ENCODE results near the gene SF1. TPM values are rescaled to one million over a fixed set of nuclear protein-coding genes. Genes with fewer than 3 reads are reported as not detected.

SF1 gene
- total RNA-seq, 1 donor from 2014 or later: 450 TPM

DNA sequence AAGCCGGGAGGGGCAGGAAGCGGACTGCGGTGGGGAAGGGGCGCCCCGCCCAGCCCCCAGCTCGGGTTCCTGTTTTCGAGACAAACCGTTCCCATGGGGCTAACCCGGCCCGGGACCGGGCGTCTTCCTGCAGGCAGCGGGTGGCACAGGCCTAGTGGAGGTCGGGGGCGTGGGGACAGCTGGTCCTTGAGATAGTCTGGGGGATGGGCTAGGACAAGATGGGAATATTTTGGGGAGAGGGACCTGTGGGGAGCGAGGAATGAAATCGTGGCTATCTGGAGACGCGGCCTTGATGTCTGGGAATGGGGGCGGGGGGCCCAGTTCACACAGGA lies 33.2 kb downstream of the SF1 start:
- H3K4me3 Mint-ChIP-seq: peak overlapping the region; percentile 78
- H3K36me3 Mint-ChIP-seq: no peaks in the 10 kb centered on the region
- peaks cover 56% of the 10 kb centered on the region for H3K27me3 Mint-ChIP-seq
- DNase-seq (ENCODE audit: extremely low spot score, unreplicated experiment): no peak
- no peak overlapping the region for H3K27ac Mint-ChIP-seq
- no peaks in the 10 kb centered on the region for H3K9me3 Mint-ChIP-seq
- TF ChIP-seq, protein P1, sequence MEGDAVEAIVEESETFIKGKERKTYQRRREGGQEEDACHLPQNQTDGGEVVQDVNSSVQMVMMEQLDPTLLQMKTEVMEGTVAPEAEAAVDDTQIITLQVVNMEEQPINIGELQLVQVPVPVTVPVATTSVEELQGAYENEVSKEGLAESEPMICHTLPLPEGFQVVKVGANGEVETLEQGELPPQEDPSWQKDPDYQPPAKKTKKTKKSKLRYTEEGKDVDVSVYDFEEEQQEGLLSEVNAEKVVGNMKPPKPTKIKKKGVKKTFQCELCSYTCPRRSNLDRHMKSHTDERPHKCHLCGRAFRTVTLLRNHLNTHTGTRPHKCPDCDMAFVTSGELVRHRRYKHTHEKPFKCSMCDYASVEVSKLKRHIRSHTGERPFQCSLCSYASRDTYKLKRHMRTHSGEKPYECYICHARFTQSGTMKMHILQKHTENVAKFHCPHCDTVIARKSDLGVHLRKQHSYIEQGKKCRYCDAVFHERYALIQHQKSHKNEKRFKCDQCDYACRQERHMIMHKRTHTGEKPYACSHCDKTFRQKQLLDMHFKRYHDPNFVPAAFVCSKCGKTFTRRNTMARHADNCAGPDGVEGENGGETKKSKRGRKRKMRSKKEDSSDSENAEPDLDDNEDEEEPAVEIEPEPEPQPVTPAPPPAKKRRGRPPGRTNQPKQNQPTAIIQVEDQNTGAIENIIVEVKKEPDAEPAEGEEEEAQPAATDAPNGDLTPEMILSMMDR (conservative IDR thresholded peaks at IDR 0.05): no peak
- H3K4me1 Mint-ChIP-seq (ENCODE audit: unreplicated experiment): peaks cover 11% of the 10 kb centered on the region

DNA sequence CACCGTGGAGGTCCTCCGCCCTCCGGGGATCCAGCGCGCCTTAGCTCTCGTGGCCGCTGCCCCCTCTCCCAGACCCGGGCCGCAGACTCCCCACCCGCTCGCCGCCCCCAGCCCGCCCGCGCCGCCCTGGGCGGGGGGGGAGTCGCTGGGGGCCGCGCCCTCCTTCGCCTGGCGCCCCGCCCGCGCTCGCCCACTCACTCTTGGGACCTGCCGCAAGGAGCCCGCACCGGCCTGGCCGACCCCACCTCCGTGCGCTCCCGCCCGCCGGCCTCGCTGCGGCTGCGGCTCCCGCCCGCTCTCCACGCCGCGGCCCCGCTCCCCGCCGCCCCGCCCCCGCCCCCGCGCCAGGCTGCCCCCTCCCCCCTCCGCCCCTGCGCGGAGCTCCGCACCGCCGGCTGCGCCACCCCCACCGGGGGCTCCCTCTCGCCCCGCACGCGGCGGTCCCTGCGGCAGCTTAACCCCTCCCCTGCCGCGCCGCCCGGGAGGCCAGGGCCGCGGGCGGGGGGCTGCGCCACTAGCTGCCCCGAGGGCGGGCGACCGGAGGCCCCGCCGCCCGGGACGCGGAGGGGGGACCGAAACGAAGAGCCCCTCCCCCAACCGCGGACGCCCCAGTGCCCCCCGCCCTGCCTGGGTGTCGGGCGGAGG lies 33.7 kb downstream of the SF1 start:
- no peak overlapping the region for H3K27ac Mint-ChIP-seq
- H3K27me3 Mint-ChIP-seq: peaks cover 61% of the 10 kb centered on the region
- H3K9me3 Mint-ChIP-seq: no peaks in the 10 kb centered on the region
- TF ChIP-seq, protein P1 (conservative IDR thresholded peaks at IDR 0.05): no peak
- peak overlapping the region; percentile 85 for H3K4me3 Mint-ChIP-seq
- DNase-seq (ENCODE audit: extremely low spot score, unreplicated experiment): no peak
- H3K36me3 Mint-ChIP-seq: no peaks in the 10 kb centered on the region
- H3K4me1 Mint-ChIP-seq (ENCODE audit: unreplicated experiment): peaks cover 11% of the 10 kb centered on the region

DNA sequence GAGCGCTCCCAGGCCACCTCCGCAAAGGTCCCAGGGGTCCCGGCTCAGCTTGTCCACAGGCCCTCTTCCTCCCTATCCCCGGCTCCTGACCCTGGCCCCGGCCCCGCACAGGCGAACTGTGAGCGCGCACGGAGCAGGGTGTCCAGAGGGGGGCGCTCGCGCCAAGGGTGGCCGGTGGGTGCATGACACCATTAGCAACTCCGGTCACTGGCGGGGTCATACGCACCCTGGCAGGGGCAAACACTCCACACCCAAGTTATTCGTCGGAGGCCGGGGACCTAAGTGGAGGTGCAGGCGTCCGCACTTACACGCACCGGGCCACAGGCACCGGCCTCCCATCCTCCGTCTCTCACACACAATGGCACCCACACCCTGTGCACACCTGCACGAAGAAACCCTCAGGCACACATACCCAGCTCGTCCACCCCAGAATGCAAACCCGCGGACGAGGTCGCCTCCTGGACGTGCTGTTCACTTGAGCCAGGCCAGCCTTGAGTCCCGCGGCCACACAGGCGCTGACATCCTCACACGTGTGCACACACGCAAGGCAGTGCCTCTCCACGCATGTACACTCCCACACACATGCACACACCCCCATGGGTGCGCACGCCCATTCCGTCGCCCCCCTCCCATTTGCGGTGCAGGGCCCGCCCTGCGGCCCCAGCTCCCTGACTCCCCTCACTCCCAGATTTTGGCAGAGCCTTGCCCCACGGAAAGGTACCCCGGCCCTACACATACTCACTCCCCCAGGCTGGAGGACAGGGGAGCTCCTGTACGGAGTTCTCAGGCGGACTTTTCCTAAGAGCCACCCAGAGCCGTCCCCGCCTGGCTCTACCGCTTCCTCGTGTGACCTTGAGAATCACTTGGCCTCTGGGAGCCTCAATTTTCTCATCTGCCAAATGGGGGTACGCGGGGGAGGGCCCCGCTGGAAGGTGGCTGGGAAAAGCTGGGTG lies 34.5 kb downstream of the SF1 start, which contains the start of gene RASGRP2:
TSS of gene RASGRP2 (minus strand) at position 552 of the 953 bp plus-strand sequence. CDS start 1,276 bp downstream, outside the sequence.
- no peak for DNase-seq (ENCODE audit: extremely low spot score, unreplicated experiment)
- Mint-ChIP-seq H3K4me1 (ENCODE audit: unreplicated experiment) (peaks cover 11% of the 10 kb centered on the region), H3K4me3 (peak within 1 kb of the TSS; percentile 85), H3K36me3 (no peaks in the 10 kb centered on the region), H3K27ac (peak within 1 kb of the TSS; percentile 82), H3K27me3 (peaks cover 69% of the 10 kb centered on the region), H3K9me3 (no peaks in the 10 kb centered on the region)
- TF ChIP-seq, protein P1 (conservative IDR thresholded peaks at IDR 0.05): peak; percentile 58

DNA sequence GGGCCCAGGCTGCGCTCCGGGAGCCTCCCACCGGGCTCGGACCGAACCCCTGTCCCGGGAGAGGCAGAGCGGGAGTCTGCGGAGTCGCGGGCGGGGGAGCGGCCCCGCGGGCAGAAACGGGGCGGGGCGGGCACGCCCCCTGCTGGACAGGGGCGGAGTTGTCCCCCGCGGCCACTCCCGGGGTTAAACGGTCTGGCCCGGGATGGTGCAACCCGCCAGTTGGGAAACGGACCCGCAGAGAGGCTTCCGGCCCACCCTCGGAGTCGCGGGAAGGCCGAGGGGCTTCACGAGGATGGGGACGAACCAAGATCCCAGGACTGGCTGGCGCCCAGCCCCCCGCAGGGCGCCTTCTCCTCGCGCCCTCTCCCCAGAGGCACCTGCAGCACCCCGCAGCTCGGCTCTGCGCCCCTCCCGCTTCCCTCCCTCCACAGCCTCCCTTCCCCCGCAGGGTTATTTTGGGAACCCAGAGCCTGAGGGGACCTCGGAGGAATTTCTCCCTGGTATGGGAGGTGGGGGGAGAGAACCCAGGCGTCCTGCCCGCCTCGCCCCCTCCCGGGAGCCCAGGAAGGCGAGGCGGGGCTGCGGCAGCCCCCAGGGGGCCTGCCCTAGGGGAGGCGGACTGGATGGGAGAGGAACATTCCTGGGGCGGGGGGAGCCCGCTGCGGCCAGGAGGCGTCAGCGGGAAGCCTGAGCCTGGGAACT lies 35.3 kb downstream of the SF1 start:
- DNase-seq (ENCODE audit: extremely low spot score, unreplicated experiment): no peak
- TF ChIP-seq, protein P1 (conservative IDR thresholded peaks at IDR 0.05): peak; percentile 96
- no peaks in the 10 kb centered on the region for H3K36me3 Mint-ChIP-seq
- H3K4me1 Mint-ChIP-seq (ENCODE audit: unreplicated experiment): peaks cover 9% of the 10 kb centered on the region
- peaks cover 67% of the 10 kb centered on the region for H3K27me3 Mint-ChIP-seq
- no peak overlapping the region for H3K4me3 Mint-ChIP-seq
- H3K9me3 Mint-ChIP-seq: no peaks in the 10 kb centered on the region
- H3K27ac Mint-ChIP-seq: no peak overlapping the region

DNA sequence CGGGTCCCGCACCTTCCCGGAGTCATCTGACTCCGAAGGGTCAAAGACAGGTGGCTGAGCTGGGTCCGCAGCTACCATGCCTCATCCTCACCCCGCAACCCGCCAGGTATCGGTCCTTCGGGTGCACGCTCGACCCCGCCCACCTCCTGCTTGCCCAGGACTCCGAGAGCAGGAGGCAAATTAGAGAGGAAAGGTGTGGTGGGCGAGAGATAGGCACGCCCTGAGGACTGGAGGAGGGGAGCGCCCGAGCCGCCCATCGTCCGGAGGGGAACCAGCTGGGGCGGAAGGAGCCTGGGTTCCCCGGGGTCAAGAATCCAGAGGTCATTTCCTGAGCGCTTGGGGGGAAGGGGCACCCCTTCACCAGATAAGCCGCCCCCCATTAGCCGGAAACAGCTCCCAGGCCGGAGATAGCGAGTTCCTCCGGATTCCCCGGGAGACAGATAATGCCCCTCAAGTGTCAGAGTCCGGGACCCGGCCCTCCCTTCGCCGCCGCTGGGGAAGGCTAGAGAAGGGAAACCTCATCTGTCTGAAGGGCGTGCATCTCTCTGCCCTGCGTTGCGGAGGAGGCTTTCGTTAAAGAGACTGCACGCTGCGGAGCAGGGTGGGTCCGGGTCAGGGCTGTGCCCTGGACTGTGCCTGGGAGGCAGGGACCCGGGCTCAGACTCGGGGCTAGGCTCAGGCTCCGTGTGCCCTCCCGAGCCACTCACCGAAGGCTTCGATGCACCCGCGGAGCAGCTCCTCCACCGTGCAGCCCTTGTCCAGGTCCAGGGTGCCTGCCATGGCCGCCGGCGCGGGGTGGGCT lies 36.1 kb downstream of the SF1 start:
- H3K27ac Mint-ChIP-seq: no peak overlapping the region
- DNase-seq (ENCODE audit: extremely low spot score, unreplicated experiment): no peak
- no peaks in the 10 kb centered on the region for H3K36me3 Mint-ChIP-seq
- peaks cover 64% of the 10 kb centered on the region for H3K27me3 Mint-ChIP-seq
- peaks cover 7% of the 10 kb centered on the region for H3K4me1 Mint-ChIP-seq (ENCODE audit: unreplicated experiment)
- TF ChIP-seq, protein P1 (conservative IDR thresholded peaks at IDR 0.05): no peak
- H3K9me3 Mint-ChIP-seq: no peaks in the 10 kb centered on the region
- peak overlapping the region; percentile 77 for H3K4me3 Mint-ChIP-seq

Data from type B pancreatic cell (in vitro differentiated cells).